Middle frontal gyrus (tissue), 1 donor: ENCODE data around the gene SLC49A4.

Source experiments
- DNase-seq: peaks from one replicate; pipeline ENCODE4 v3.0.0-alpha.2; 2015; ENCODE audit warnings: low spot score; ENCODE audit errors: extremely low spot score

The SLC49A4 gene

DNA sequence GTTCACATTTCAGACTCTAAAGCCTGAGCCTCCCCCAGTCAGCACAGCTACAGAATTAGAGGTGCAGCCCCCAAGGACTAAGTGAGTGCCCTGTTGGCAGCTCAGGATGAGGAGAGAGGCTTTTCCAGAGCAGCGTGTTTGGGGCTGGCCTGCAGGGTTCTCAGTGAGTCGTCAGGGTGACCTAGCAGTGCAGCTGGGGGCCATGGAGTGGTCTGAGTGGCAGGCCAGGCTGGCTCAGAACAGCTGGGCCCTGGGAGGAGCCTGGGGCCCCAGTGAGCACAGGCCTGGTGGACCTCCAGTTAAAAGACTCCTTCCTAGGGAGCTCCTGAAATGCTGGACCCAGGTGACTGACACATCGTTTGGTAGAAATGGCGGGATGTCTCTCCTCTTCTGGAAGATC, 108.3 kb downstream of the SLC49A4 start:
- DNase-seq, result no peak

DNA sequence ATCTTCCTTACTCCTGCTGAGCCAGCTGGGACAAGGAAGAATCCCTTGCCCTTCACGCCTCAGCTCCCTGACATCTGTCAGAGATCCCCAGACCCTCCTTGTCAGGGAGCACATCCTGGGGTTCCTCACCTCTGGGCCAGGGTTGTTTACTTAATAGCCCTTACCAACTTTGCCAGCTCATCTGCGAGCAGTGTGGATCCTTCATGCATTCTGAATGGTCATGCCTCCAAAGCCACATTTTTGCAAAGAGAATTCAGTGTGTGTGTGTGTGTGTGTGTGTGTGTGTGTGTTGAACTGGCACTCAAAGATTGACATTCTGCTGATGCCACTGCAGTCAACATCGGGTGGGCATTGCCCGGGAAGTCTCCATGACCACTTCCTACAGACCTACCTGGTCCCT, 112.6 kb downstream of the SLC49A4 start:
- DNase-seq, result no peak

DNA sequence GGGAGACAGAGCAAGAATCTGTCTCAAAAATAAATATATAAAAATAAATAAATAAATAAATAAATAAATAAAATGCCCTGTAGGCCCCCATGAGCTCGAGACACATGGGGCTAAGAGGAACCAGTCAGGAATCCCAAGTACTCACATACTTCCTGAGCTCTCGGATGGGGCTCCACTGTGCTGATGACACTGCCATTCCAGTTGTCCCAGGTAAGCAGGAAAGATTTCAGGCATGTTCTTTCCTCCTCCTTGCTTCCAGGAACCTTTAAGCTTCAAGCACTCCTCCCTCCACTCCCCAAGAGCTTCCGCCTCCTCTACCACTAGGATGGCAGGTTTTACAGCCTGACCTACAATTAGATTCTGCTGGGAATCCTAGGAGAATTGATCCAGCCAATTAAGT, 113.4 kb downstream of the SLC49A4 start:
- no peak for DNase-seq

GRCh38 chr3:122911901-122912300, 117.0 kb downstream of the SLC49A4 start:
- DNase-seq, result no peak

- no peak for DNase-seq
Measured at GRCh38 chr3:122912772-122913538, 118.1 kb downstream of the SLC49A4 start.

DNA sequence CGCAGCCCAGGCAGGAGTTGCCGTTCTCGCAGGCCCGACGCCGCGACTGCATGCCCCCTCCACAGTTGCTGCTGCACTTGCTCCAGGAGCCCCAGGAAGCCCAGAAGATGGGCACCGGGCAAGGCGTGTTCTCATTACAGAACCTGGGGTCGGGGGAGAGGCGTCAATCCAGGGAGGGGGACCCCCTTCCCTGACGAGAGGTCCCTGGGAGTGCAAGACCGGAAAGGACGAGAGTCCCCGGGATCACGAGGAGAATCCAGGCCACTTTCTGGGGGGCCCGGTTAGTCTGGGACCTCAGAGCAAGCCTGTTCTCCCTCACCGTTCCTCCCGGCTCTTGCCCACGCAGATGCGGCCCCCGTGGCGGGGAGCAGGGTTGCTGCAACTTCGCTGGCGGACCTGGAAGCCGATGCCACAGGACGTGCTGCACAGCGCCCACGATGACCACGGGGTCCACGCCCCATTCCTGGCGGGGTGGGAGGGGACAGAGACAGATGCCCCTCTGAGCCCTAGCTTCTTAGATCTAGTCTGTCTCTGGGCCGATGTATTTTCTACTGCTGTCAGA, 118.8 kb downstream of the SLC49A4 start:
- no peak for DNase-seq

- DNase-seq, result no peak
Measured at GRCh38 chr3:122915300-122916055, 120.6 kb downstream of the SLC49A4 start.

DNA sequence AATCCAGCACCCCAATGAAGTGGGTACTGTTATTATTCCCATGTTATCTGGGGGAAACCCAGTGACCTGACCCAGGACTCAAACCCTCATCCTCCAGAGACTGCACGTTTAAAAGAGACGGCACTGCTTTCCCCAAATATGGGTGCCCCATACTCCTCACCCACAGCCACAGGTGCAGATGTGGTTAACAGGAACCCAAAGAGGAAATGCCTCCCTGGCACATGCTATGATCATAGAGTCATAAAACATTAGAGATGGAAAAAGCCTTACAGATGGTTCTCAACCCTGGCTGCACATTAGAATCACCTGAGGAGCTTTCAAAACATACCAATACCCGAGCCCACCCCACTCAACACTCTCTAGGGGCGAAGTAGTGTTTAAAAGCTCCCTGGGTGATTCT, 121.2 kb downstream of the SLC49A4 start:
- DNase-seq, result no peak

GRCh38 chr3:122916580-122916979, 121.7 kb downstream of the SLC49A4 start:
- no peak for DNase-seq

- DNase-seq, result no peak
Measured at GRCh38 chr3:122917412-122917811, 122.5 kb downstream of the SLC49A4 start.

- no peak for DNase-seq
Measured at GRCh38 chr3:122918576-122919290, 123.9 kb downstream of the SLC49A4 start.

GRCh38 chr3:122919291-122919610, 124.4 kb downstream of the SLC49A4 start:
- DNase-seq, result no peak

GRCh38 chr3:122920986-122921385, 126.1 kb downstream of the SLC49A4 start:
- no peak for DNase-seq

DNA sequence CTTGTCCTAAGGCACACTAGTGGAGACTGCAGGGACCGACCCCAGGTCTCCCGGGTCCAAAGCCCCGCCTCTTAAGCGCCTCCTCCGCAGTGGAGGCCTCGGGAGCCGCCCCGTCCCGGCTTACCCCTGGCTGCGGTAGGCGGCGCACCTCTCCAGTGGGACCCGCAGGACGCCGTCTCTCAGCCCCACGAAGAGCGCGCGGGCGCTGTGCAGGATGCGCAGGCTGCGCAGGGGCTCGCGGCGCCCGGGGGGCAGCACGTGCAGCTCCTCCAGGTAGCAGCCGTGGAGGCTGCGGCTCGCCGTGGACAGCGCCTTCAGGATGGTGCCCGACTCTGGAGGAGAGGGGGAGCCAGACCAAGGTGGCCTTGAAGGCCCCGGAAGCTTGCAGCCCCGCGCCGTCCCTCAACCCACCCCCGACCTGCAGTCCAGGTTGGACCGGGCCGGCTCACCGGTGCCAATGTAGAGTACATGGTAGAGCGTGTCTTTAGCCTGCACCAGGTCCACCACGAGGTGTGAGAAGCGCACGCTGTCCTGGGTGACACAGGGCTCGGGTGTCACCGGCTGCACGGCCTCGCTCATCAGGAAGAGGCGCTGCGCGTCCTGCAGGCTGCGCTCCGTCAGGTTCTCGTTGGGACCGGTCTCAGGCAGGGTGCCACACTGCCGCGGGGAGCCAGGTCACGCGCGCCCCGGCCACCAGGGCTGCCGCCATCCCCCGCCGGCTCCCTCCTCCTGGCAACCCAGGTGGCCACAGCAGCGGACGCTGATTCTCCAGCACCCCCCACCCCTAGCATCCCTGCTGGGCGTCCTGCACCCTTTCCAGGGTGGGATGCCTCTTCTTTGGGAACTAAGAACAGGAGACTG, 127.2 kb downstream of the SLC49A4 start:
- DNase-seq, result no peak

GRCh38 chr3:122923611-122924010, 128.7 kb downstream of the SLC49A4 start:
- no peak for DNase-seq

- no peak for DNase-seq
Measured at GRCh38 chr3:122924056-122924455, 129.2 kb downstream of the SLC49A4 start.

- no peak for DNase-seq
Measured at GRCh38 chr3:122925756-122926155, 130.9 kb downstream of the SLC49A4 start.

- DNase-seq, result no peak
Measured at GRCh38 chr3:122926322-122926721, 131.5 kb downstream of the SLC49A4 start.

GRCh38 chr3:122926811-122927210, 131.9 kb downstream of the SLC49A4 start:
- no peak for DNase-seq

DNA sequence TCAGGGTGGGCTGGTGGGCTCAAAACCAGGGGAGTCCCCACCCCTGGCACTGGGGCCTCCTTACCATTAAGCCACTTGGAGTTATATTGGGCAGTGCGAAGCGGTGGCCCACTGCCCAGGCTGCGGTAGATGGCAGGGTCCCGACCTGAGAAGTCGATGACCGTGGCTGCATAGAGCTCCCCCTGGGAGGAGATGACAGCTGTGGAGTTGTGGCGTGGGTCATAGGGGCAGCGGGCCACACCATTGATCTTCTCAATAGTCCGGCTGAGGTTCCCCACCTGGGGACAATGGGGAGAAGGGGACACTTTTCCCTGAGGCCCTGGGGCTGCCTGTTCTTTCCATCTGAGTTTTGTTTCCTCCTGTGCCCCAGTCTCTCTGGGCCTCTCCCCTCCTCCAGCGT, 132.9 kb downstream of the SLC49A4 start:
- DNase-seq, result no peak
